ENCODE data around the gene GPR153. TPM values are rescaled to one million over a fixed set of nuclear protein-coding genes. Genes with fewer than 3 reads are reported as not detected.
"Not testable (repeated sequence)": the region's sequence is repeated elsewhere in the genome, so short reads cannot be mapped to it uniquely, and the experiment has no call there.

The GPR153 gene
- 1.7 and 1.9 TPM in 2 replicates for total RNA-seq (2014; rRNA removed; shearing (Covaris generic))

DNA sequence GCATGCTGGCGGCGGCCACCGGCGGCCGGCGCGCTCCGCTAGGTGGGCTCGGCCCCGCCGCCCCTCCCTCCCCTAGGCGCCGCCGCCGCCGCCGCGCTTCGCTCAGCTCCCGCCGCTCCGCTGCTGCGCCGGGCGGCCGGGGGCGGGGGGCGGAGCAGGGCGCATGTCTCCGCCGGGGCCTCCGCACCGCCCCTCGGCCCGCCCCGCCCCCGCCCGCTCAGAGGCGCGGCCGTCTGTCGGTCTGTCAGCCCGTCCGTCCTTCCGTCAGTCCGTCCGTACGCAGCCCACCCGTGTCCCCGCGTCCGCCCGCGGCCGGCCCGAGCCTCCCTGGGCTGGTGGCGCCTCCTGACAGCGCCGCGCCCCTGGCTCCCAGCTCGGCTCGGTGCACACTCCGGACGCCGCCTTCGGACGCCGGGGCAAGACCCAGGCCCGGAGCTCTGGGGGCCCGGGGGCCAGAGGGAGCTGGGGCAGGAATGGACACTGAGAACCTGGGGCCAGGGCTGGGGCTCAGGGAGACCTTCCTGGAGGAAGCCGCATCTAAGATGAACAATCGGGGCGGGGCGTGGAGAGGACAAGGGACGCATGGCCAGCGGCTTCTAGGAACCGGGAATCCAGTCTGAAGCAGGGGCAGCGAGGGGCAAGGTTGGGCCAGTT is at the start of gene GPR153:
GPR153 (minus strand) TSS at position 138 of the 654 bp plus-strand sequence. CDS start 6,193 bp downstream, outside the sequence.
- no peak for DNase-seq (ENCODE audit: low spot score)

- DNase-seq (ENCODE audit: low spot score) = no peak
Observed at GRCh38 chr1:6310116-6310848, 49.4 kb upstream of the GPR153 start.

DNA sequence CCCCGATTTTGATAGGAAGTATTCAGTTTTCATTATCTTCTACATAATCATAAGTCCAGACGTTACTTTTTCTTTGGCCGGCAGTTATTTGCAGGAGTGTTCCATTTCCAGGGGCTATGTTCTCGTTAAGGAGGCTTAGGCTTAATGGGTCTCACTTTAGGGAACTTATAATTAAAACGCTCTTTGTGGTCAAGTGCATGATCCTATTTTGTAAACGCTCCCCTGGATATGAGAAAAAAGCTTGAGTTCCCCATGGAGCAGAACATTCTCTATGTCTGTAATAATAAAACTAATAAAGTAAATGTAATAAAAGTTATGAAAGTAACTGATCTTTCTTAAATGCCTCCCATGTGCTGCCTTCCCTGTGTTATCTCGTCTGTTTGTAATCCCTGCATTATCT is 48.7 kb upstream of the GPR153 start:
- DNase-seq (ENCODE audit: low spot score) = no peak

GRCh38 chr1:6308449-6308848 is 47.6 kb upstream of the GPR153 start:
- DNase-seq (ENCODE audit: low spot score) = no peak

GRCh38 chr1:6307682-6308081 is 46.8 kb upstream of the GPR153 start:
- DNase-seq (ENCODE audit: low spot score) = not testable (repeated sequence)

DNA sequence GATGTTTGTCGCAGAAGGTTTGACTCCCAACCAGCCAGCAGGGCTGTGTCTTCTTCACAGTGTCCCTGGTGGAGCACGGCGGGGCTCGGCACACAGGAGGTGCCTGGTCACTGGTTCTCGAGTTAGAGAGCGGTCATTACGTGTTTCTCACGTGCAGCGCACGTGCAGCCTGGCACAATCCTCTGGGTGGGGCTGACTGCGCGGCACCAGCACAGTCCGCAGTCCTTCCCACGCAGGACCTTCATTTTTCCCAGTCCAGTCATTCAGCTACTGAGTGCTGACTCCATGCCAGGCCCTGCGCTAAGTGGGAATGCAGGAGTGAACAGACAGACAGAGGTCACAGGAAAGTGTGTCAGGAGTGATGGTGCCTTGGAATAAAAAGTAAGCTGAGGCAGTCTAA is 46.2 kb upstream of the GPR153 start:
- DNase-seq (ENCODE audit: low spot score) = no peak

DNA sequence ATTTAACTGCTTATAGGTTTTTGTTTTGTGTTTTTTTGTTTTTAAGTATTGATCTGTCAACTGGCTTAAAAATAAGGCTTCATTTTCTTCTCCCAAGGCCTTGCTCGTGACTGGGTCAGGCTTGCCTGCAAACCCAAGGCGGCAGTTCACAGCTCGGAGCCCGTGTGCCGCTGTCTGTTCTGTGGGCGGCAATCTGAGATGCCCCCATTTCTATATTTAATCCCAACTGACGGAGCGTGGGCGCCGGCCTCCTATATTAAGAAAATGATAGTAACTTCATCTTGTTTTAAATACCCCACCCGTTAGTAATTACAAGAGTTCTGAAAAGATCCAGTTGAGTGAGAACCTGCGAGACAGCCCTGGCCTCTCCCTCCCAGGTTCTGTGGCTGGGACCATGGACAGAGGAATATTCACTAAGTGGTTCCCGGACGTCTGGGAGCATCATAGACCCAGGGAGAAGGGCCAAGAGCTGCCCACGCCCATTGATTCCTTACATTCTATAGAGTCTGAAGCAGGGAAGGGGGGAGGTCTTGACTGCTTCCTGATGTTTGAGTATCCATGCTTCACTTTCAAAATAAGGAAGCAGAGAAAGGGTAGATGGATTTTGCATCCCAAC is 42.6 kb upstream of the GPR153 start:
- no peak for DNase-seq (ENCODE audit: low spot score)

DNA sequence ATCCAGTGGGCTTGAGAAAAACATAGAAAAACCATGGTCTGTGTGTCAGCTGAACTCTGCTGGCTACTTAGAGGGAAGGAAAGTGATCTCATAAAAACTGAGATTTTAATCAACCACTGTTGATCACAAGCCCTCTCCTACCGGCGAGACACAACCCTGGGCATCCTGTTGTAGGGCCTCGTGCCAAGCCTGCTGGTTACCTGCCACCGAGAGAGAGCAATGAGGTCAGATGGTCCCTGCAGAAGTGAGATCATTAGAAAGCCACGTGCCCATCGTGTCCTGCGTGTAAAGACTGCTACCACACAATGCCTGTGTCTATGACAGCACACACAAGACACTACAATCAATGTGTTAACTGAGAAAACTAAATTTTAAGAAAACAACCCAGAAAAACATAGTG is 41.7 kb upstream of the GPR153 start:
- no peak for DNase-seq (ENCODE audit: low spot score)

- DNase-seq (ENCODE audit: low spot score) = no peak
Observed at GRCh38 chr1:6301526-6301925, 40.6 kb upstream of the GPR153 start.

- DNase-seq (ENCODE audit: low spot score) = no peak
Observed at GRCh38 chr1:6300342-6301048, 39.6 kb upstream of the GPR153 start.

GRCh38 chr1:6299557-6300165 is 38.8 kb upstream of the GPR153 start:
- no peak for DNase-seq (ENCODE audit: low spot score)

- no peak for DNase-seq (ENCODE audit: low spot score)
Observed at GRCh38 chr1:6298940-6299465, 38.1 kb upstream of the GPR153 start.

GRCh38 chr1:6298530-6298929 is 37.6 kb upstream of the GPR153 start:
- no peak for DNase-seq (ENCODE audit: low spot score)

GRCh38 chr1:6295910-6296309 is 35.0 kb upstream of the GPR153 start:
- DNase-seq (ENCODE audit: low spot score) = no peak

- DNase-seq (ENCODE audit: low spot score) = no peak
Observed at GRCh38 chr1:6294890-6295556, 34.1 kb upstream of the GPR153 start.

DNA sequence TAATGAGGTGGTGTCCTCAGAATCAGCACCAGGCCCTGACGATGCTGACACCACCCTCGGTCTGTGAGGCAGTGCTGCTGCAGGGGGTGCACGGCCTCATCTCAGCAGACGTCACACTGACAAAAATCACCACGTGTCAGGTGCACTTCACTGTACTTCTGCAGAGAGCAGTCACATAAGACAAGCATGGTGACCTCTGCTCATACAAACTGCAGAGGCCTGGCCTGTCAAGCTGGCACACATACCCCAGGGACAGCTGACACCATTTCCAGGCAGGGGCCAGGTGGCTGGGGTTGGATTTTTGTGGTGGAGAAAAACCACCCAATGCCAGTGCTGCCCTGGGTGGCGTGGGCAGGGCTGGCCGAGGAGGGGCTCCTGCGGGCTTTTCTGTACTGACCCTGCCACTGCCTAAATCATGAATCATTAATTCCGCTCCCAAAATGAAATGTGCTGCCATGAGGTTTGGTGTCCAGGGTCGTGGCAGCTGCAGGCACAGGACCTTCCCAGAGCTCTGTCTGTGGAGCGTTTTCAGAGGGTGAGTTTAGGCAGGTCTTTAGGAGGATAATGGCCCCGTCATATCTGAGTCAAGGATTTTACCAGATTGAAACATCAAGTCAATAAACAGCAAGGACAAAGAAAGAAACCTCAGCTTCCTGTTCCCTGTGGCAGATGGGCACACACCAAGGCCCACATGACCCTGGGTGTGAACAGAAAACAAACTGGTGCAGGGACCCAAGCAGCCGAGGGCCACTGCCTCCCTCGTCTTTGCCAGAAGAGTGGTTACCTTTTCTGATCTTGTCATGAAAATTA is 33.4 kb upstream of the GPR153 start:
- no peak for DNase-seq (ENCODE audit: low spot score)

- DNase-seq (ENCODE audit: low spot score) = no peak
Observed at GRCh38 chr1:6292102-6292501, 31.2 kb upstream of the GPR153 start.

DNA sequence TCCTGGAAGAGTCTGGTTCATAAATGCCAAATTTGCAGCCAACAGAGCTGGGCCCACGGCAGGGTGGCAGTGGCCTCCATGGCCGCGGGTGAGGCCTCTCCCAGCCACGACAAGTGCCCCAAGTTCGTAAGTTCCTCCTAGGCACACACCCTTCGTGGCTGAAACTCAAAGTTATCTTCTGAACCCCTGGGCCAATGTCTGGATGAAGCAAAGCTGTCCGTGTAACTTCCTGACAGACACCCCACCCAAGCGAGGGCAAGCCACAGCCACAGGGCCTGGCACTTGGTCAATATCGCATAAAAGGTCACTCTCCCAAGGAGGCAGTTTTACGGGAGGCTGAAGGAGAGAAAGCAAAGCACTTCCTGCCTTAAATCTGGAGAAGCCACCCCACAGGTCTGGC is 27.8 kb upstream of the GPR153 start:
- DNase-seq (ENCODE audit: low spot score) = no peak

GRCh38 chr1:6288026-6288425 is 27.1 kb upstream of the GPR153 start:
- no peak for DNase-seq (ENCODE audit: low spot score)

DNA sequence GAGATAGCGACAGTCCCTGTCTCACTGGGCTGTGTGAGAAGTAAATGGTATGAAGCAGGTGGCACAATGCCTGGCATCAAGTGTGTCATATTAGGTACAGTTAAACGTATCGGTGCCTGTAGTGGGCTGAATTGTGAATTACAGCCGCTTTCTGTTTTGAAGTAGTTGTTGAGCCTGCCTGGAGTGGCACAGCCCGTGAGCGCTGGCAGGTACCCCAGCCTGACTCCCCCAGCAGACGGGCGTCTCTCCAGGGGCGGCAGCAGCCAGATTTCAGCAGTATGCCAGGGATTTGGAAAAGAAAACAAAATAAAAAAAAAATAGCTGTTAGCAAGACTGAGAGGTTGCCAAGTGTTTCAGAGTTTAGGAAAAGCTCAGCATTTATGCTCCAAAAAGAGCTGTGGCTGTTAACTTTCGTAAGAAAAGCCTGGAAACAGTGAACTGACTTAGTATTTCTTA is 26.6 kb upstream of the GPR153 start:
- no peak for DNase-seq (ENCODE audit: low spot score)

All from H4 (cell line).